Neural cell (in vitro differentiated cells): ENCODE measurements around the gene CCDC30. TPM values are rescaled to one million over a fixed set of nuclear protein-coding genes. Genes with fewer than 3 reads are reported as not detected.

Experiments used
- H2AFZ ChIP-seq: fragments of 200-600, 300-800 bp; sonication (generic), shearing (Covaris generic); 2 replicates; pipeline ENCODE4 v1.6.0; 2014; ENCODE audit warnings: low read depth, mild to moderate bottlenecking, antibody characterized with exemption, low read length, moderate library complexity
- H3F3A ChIP-seq: fragments of 200-600 bp; shearing (Covaris generic); 2 replicates; pipeline ENCODE4 v1.6.1; 2016; ENCODE audit warnings: mild to moderate bottlenecking, moderate library complexity, mixed read lengths, antibody characterized with exemption, low read length; ENCODE audit not compliant: insufficient read depth, poor library complexity, severe bottlenecking
- H3K27ac ChIP-seq: fragments of 200-600, 300-800 bp; sonication (generic), shearing (Covaris generic); 2 replicates; pipeline ENCODE4 v1.5.1; 2014; ENCODE audit warnings: mild to moderate bottlenecking, low read length, moderate library complexity
- H3K27me3 ChIP-seq: fragments of 300-800, 200-600 bp; sonication (generic), shearing (Covaris generic); 2 replicates; pipeline ENCODE4 v1.6.0; 2014; ENCODE audit warnings: mild to moderate bottlenecking, low read depth, low read length, moderate library complexity; ENCODE audit not compliant: insufficient read depth
- H3K36me3 ChIP-seq: fragments of 300-800, 200-600 bp; sonication (generic), shearing (Covaris generic); 2 replicates; pipeline ENCODE4 v1.5.1; 2014; ENCODE audit warnings: mild to moderate bottlenecking, antibody characterized with exemption, low read length, moderate library complexity; ENCODE audit not compliant: insufficient read depth
- H3K4me2 ChIP-seq: fragments of 300-800, 200-600 bp; sonication (generic), shearing (Covaris generic); 2 replicates; pipeline ENCODE4 v1.6.0; 2014; ENCODE audit warnings: mild to moderate bottlenecking, low read length
- H3K4me3 ChIP-seq: fragments of 300-800, 200-600 bp; sonication (generic), shearing (Covaris generic); 2 replicates; pipeline ENCODE4 v1.5.1; 2014; ENCODE audit warnings: mild to moderate bottlenecking, low read length, moderate library complexity
- H3K79me2 ChIP-seq: fragments of 200-600 bp; shearing (Covaris generic); replicated peaks from 2 replicates; pipeline ENCODE4 v1.6.0; 2014; ENCODE audit warnings: mild to moderate bottlenecking, low read length, moderate library complexity; ENCODE audit not compliant: insufficient read depth
- H3K9ac ChIP-seq: fragments of 300-800, 200-600 bp; sonication (generic), shearing (Covaris generic); 2 replicates; pipeline ENCODE4 v1.6.1; 2016; ENCODE audit warnings: mild to moderate bottlenecking, low read length, mixed read lengths
- H3K9me2 ChIP-seq: fragments of 200-600 bp; shearing (Covaris generic); 2 replicates; pipeline ENCODE4 v1.6.1; 2016; ENCODE audit warnings: mild to moderate bottlenecking, low read length, mixed read lengths; ENCODE audit not compliant: insufficient read depth
- H3K9me3 ChIP-seq: fragments of 200-600, 300-800 bp; sonication (generic), shearing (Covaris generic); 2 replicates; pipeline ENCODE4 v1.6.1; 2016; ENCODE audit warnings: mild to moderate bottlenecking, mixed run types, low read length, moderate library complexity, mixed read lengths
- H4K20me1 ChIP-seq: fragments of 200-600 bp; shearing (Covaris generic); 2 replicates; pipeline ENCODE4 v1.6.1; 2016; ENCODE audit warnings: mild to moderate bottlenecking, mixed run types; ENCODE audit not compliant: insufficient read depth
- CTCF ChIP-seq: fragments of 450-650 bp; IDR thresholded peaks from 2 replicates; pipeline ENCODE4 v1.5.1; 2014; ENCODE audit warnings: antibody characterized with exemption, mild to moderate bottlenecking, moderate library complexity; ENCODE audit not compliant: poor library complexity, severe bottlenecking
- EP300 ChIP-seq: fragments of 450-650 bp; conservative IDR thresholded peaks from 2 replicates; pipeline ENCODE4 v1.6.1; 2014; ENCODE audit warnings: antibody characterized with exemption, mild to moderate bottlenecking, moderate library complexity; ENCODE audit not compliant: poor library complexity, severe bottlenecking
- EZH2 ChIP-seq: fragments of 200-600, 300-800 bp; shearing (Covaris generic), sonication (generic); IDR thresholded peaks from 2 replicates; pipeline ENCODE4 v1.6.1; 2014; ENCODE audit warnings: antibody characterized with exemption, low read length, borderline replicate concordance, mild to moderate bottlenecking; ENCODE audit not compliant: insufficient read depth, poor library complexity, severe bottlenecking
- MXI1 ChIP-seq: fragments of 450-650 bp; conservative IDR thresholded peaks from 2 replicates; pipeline ENCODE4 v1.6.1; 2014; ENCODE audit warnings: antibody characterized with exemption, mild to moderate bottlenecking; ENCODE audit not compliant: poor library complexity, severe bottlenecking
- POLR2AphosphoS5 ChIP-seq: IDR thresholded peaks from 2 replicates; pipeline ENCODE4 v1.6.1; 2012
- RAD21 ChIP-seq: fragments of 450-650 bp; conservative IDR thresholded peaks from 2 replicates; pipeline ENCODE4 v1.6.1; 2014; ENCODE audit warnings: antibody characterized with exemption, mild to moderate bottlenecking, moderate library complexity
- REST ChIP-seq: IDR thresholded peaks from 2 replicates; pipeline ENCODE4 v1.6.1; 2012; ENCODE audit warnings: borderline replicate concordance
- SMC3 ChIP-seq: fragments of 450-650 bp; conservative IDR thresholded peaks from 2 replicates; pipeline ENCODE4 v1.6.1; 2014; ENCODE audit warnings: antibody characterized with exemption, mild to moderate bottlenecking, moderate library complexity; ENCODE audit not compliant: poor library complexity
- TAF1 ChIP-seq: IDR thresholded peaks from 2 replicates; pipeline ENCODE4 v1.6.1; 2012; ENCODE audit warnings: low read depth
- polyA plus RNA-seq: library from polyadenylated mRNA; depleted of rRNA; stranded (reverse); fragments of >200 nt; gene quantifications from 2 replicates; pipeline ENCODE4 v1.2.3, GENCODE V29; 2014

Gene CCDC30
- polyA plus RNA-seq, 1 donor from 2014 or later: 13.2 TPM

- Histone ChIP-seq H2AFZ (no peak overlapping the region), H3K79me2 (no peaks in the 10 kb centered on the region), H3K4me2 (no peak overlapping the region), H3K9me2 (no peaks in the 10 kb centered on the region), H3K36me3 (no peaks in the 10 kb centered on the region), H3K27ac (no peak overlapping the region), H3K9me3 (no peaks in the 10 kb centered on the region), H3F3A (no peaks in the 10 kb centered on the region), H3K4me3 (no peak overlapping the region), H4K20me1 (no peaks in the 10 kb centered on the region), H3K27me3 (no peaks in the 10 kb centered on the region), H3K9ac (no peak overlapping the region)
- TF ChIP-seq POLR2AphosphoS5: no peak
- TF ChIP-seq SMC3: no peak
- TF ChIP-seq RAD21: no peak
Observed at GRCh38 chr1:42557230-42557851, 94.3 kb downstream of the CCDC30 start.

GRCh38 chr1:42567038-42567437 is 104.0 kb downstream of the CCDC30 start:
- no peaks in the 10 kb centered on the region for H3K9me2 ChIP-seq
- no peaks in the 10 kb centered on the region for H3K27me3 ChIP-seq
- no peak overlapping the region for H3K27ac ChIP-seq
- H3K9me3 ChIP-seq: no peaks in the 10 kb centered on the region
- H3K4me2 ChIP-seq: no peak overlapping the region
- no peak overlapping the region for H3K4me3 ChIP-seq
- H3K9ac ChIP-seq: no peak overlapping the region
- no peak overlapping the region for H2AFZ ChIP-seq
- no peaks in the 10 kb centered on the region for H3K36me3 ChIP-seq
- H3K79me2 ChIP-seq: no peaks in the 10 kb centered on the region
- no peaks in the 10 kb centered on the region for H4K20me1 ChIP-seq
- TF ChIP-seq SMC3 (no peak), RAD21 (no peak), REST (no peak), EP300 (no peak), TAF1 (no peak), POLR2AphosphoS5 (no peak), EZH2 (no peak), MXI1 (no peak), CTCF (no peak)
- no peaks in the 10 kb centered on the region for H3F3A ChIP-seq

- no peaks in the 10 kb centered on the region for H3K9me2 ChIP-seq
- H3K27me3 ChIP-seq: no peaks in the 10 kb centered on the region
- H3K79me2 ChIP-seq: no peaks in the 10 kb centered on the region
- H3F3A ChIP-seq: no peaks in the 10 kb centered on the region
- no peak overlapping the region for H3K4me2 ChIP-seq
- H2AFZ ChIP-seq: no peak overlapping the region
- no peak overlapping the region for H3K27ac ChIP-seq
- TF ChIP-seq RAD21 (no peak), EP300 (no peak), TAF1 (no peak), EZH2 (no peak), POLR2AphosphoS5 (no peak), SMC3 (no peak), CTCF (no peak), MXI1 (no peak), REST (no peak)
- H3K4me3 ChIP-seq: no peak overlapping the region
- no peaks in the 10 kb centered on the region for H3K36me3 ChIP-seq
- H4K20me1 ChIP-seq: no peaks in the 10 kb centered on the region
- H3K9ac ChIP-seq: no peak overlapping the region
- H3K9me3 ChIP-seq: no peaks in the 10 kb centered on the region
Observed at GRCh38 chr1:42576935-42577334, 113.8 kb downstream of the CCDC30 start.
